ENCODE data around the gene TAX1BP3. TPM values are rescaled to one million over a fixed set of nuclear protein-coding genes. Genes with fewer than 3 reads are reported as not detected.
A peak's percentile ranks its signal among the peaks of the same experiment; 100 is the strongest.

TAX1BP3 gene
- polyA plus RNA-seq, 1 of the 3 experiments (the other 2 are of a cell fraction): 192 TPM

DNA sequence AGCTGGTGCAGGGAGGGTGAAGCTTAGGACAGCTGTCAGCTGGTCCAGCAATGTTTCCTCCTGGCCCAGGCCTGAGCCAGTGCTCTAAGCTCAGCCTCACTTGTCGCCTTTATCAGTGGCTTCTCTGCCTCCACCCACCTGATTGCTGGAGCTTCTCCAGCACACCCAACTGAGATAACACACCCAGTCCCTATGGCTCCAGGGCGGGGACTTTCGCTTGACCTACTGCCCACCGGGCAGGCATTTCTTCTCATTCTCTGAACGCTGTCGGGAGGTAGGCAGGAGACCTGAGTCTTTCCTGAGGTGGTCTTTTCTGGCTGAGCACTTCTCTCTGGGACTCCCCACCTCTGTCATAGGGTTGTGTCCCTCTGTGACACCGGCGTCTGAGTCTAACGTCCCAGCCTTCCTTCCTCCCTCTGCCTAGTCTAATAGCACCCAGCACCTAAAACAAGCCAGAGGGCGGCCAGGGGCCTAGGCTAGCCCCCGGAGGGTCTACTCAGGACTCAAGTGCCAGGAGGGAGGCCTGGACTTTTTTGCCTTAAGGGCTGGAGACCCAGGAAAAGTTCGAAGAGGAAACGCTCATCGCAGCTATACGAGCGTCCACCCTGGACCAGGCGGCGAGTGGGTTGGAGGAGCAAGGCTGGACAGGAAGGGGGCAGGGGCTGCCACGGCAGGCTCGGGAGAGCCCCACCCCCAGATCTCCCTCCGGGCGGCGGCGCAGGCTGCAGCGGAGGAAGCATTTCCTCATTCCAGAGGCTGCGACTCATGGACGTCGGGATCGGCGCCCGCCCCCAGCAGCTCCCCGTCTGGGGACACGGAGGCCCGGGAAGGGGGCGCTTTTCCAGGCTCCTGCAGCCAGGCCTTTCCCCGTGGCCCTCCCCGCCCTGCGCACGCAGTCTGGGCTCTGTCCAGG lies 756 bp downstream of the TAX1BP3 start:
- TF ChIP-seq SMC3 (IDR thresholded peaks at IDR 0.05; ENCODE audit: low read depth, low read length): no peak
- peak; percentile 82; the same call in 1 of the 2 replicates for TF ChIP-seq SIN3A (IDR thresholded peaks at IDR 0.05; ENCODE audit: borderline replicate concordance, low read depth, low read length)
- TF ChIP-seq TCF12 (IDR thresholded peaks at IDR 0.05): peak; percentile 34; the same call in 1 of the 2 replicates
- TF ChIP-seq MXI1 (IDR thresholded peaks at IDR 0.05; ENCODE audit: low read depth, low read length): peak; percentile 46
- TF ChIP-seq, protein P1, sequence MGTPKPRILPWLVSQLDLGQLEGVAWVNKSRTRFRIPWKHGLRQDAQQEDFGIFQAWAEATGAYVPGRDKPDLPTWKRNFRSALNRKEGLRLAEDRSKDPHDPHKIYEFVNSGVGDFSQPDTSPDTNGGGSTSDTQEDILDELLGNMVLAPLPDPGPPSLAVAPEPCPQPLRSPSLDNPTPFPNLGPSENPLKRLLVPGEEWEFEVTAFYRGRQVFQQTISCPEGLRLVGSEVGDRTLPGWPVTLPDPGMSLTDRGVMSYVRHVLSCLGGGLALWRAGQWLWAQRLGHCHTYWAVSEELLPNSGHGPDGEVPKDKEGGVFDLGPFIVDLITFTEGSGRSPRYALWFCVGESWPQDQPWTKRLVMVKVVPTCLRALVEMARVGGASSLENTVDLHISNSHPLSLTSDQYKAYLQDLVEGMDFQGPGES (IDR thresholded peaks at IDR 0.05; ENCODE audit: low read depth, low read length): no peak
- TF ChIP-seq NRF1 (IDR thresholded peaks at IDR 0.05; ENCODE audit: low read depth, low read length): peak; percentile 17; the same call in 1 of the 2 replicates
- TF ChIP-seq TAF1 (IDR thresholded peaks at IDR 0.05; ENCODE audit: borderline replicate concordance, low read depth, low read length): peak; percentile 41; the same call in 1 of the 2 replicates
- TF ChIP-seq NFIC (IDR thresholded peaks at IDR 0.05; ENCODE audit: borderline replicate concordance): 0 out of 2 replicates have a peak, but pooled peaks have one; percentile 1
- TF ChIP-seq RAD21 (IDR thresholded peaks at IDR 0.05; ENCODE audit: low read length): no peak
- TF ChIP-seq ELF1 (IDR thresholded peaks at IDR 0.05): peak; percentile 99
- TF ChIP-seq FOSL2 (IDR thresholded peaks at IDR 0.05; ENCODE audit: borderline replicate concordance, low read depth): peak; percentile 79; the same call in 1 of the 2 replicates
- peak; percentile 46; the same call in 1 of the 2 replicates for TF ChIP-seq TEAD4 (IDR thresholded peaks at IDR 0.05; ENCODE audit: borderline replicate concordance, insufficient read depth)
- TF ChIP-seq EP300 (IDR thresholded peaks at IDR 0.05; ENCODE audit: borderline replicate concordance in 1 of 2, low read depth in 1 of 2, low read length in 1 of 2): peak in 1 of 2 experiments; percentile 35; a peak in 1 of 4 replicates
- TF ChIP-seq, protein P2, sequence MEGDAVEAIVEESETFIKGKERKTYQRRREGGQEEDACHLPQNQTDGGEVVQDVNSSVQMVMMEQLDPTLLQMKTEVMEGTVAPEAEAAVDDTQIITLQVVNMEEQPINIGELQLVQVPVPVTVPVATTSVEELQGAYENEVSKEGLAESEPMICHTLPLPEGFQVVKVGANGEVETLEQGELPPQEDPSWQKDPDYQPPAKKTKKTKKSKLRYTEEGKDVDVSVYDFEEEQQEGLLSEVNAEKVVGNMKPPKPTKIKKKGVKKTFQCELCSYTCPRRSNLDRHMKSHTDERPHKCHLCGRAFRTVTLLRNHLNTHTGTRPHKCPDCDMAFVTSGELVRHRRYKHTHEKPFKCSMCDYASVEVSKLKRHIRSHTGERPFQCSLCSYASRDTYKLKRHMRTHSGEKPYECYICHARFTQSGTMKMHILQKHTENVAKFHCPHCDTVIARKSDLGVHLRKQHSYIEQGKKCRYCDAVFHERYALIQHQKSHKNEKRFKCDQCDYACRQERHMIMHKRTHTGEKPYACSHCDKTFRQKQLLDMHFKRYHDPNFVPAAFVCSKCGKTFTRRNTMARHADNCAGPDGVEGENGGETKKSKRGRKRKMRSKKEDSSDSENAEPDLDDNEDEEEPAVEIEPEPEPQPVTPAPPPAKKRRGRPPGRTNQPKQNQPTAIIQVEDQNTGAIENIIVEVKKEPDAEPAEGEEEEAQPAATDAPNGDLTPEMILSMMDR (IDR thresholded peaks at IDR 0.05): peak; percentile 25; the same call in 1 of the 2 replicates
- peak; percentile 65 for TF ChIP-seq JUND (IDR thresholded peaks at IDR 0.05)
- TF ChIP-seq, protein P3, sequence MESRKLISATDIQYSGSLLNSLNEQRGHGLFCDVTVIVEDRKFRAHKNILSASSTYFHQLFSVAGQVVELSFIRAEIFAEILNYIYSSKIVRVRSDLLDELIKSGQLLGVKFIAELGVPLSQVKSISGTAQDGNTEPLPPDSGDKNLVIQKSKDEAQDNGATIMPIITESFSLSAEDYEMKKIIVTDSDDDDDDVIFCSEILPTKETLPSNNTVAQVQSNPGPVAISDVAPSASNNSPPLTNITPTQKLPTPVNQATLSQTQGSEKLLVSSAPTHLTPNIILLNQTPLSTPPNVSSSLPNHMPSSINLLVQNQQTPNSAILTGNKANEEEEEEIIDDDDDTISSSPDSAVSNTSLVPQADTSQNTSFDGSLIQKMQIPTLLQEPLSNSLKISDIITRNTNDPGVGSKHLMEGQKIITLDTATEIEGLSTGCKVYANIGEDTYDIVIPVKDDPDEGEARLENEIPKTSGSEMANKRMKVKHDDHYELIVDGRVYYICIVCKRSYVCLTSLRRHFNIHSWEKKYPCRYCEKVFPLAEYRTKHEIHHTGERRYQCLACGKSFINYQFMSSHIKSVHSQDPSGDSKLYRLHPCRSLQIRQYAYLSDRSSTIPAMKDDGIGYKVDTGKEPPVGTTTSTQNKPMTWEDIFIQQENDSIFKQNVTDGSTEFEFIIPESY (IDR thresholded peaks at IDR 0.05; ENCODE audit: borderline replicate concordance, low read depth): no peak
- TF ChIP-seq, protein P4, sequence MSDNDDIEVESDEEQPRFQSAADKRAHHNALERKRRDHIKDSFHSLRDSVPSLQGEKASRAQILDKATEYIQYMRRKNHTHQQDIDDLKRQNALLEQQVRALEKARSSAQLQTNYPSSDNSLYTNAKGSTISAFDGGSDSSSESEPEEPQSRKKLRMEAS (IDR thresholded peaks at IDR 0.05; ENCODE audit: low read depth): peak; percentile 30; the same call in 1 of the 2 replicates
- TF ChIP-seq, protein P5, sequence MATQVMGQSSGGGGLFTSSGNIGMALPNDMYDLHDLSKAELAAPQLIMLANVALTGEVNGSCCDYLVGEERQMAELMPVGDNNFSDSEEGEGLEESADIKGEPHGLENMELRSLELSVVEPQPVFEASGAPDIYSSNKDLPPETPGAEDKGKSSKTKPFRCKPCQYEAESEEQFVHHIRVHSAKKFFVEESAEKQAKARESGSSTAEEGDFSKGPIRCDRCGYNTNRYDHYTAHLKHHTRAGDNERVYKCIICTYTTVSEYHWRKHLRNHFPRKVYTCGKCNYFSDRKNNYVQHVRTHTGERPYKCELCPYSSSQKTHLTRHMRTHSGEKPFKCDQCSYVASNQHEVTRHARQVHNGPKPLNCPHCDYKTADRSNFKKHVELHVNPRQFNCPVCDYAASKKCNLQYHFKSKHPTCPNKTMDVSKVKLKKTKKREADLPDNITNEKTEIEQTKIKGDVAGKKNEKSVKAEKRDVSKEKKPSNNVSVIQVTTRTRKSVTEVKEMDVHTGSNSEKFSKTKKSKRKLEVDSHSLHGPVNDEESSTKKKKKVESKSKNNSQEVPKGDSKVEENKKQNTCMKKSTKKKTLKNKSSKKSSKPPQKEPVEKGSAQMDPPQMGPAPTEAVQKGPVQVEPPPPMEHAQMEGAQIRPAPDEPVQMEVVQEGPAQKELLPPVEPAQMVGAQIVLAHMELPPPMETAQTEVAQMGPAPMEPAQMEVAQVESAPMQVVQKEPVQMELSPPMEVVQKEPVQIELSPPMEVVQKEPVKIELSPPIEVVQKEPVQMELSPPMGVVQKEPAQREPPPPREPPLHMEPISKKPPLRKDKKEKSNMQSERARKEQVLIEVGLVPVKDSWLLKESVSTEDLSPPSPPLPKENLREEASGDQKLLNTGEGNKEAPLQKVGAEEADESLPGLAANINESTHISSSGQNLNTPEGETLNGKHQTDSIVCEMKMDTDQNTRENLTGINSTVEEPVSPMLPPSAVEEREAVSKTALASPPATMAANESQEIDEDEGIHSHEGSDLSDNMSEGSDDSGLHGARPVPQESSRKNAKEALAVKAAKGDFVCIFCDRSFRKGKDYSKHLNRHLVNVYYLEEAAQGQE (IDR thresholded peaks at IDR 0.05; ENCODE audit: low read depth, low read length): no peak
- ChIA-PET CTCF (interaction anchor here (1.0 to 3.0 kb wide), 5 partner anchors 10 to 619 kb away, joined by 3 to 14 read pairs (median 5); partner anchors contain the start of gene P2RX5), POLR2A (interaction anchor here (0.6 to 2.2 kb wide), 3 partner anchors 9 to 51 kb away, joined by 3 to 10 read pairs (median 3); partner anchors contain the start of genes CTNS and SHPK)
- peaks cover 62% of the 10 kb centered on the region for H3K79me2 ChIP-seq (ENCODE audit: insufficient read depth)
- DNase-seq: peak; percentile 85
- peaks cover 0 to 20% of the 10 kb centered on the region in 2 experiments; a peak in 1 of 4 replicates for H3K4me1 ChIP-seq (ENCODE audit: control insufficient read depth in 1 of 2, insufficient read depth in 2 of 2, low read depth in 1 of 2, low read length in 1 of 2)
- H3K27me3 ChIP-seq (ENCODE audit: insufficient read depth): no peaks in the 10 kb centered on the region
- peak overlapping the region; percentile 98 for H3K27ac ChIP-seq (ENCODE audit: low read depth in 2 of 2, low read length in 1 of 2)
- peaks cover 39% of the 10 kb centered on the region for H4K20me1 ChIP-seq (ENCODE audit: insufficient read depth)
- H3K9me3 ChIP-seq: no peaks in the 10 kb centered on the region
- peak overlapping the region; percentile 91 to 96 for H3K4me3 ChIP-seq (ENCODE audit: low read depth in 2 of 2, low read length in 1 of 2)
- peak overlapping the region; percentile 100 for H3K9ac ChIP-seq
- no peaks in the 10 kb centered on the region for H3K9me2 ChIP-seq
- peak overlapping the region; percentile 100 for H3K4me2 ChIP-seq
- peaks cover 21 to 25% of the 10 kb centered on the region in 2 experiments for H3K36me3 ChIP-seq (replicated peaks in 1 of 2; ENCODE audit: control insufficient read depth in 1 of 2, insufficient read depth in 2 of 2, low read length in 1 of 2)
- 0% methylated on average over 28 of the region's 39 CpGs for WGBS (ENCODE audit: low lambda C conversion rate)
- H2AFZ ChIP-seq (ENCODE audit: low read depth): no peak overlapping the region
- H3F3A ChIP-seq (replicated peaks; ENCODE audit: insufficient read depth): peaks cover 20% of the 10 kb centered on the region
